ENCODE data around the gene SERPING1.
"Not testable (repeated sequence)": the region's sequence is repeated elsewhere in the genome, so short reads cannot be mapped to it uniquely, and the experiment has no call there.

SERPING1 gene

GRCh38 chr11:57638005-57638781, 40.7 kb downstream of the SERPING1 start:
- DNase-seq: no peak

- no peak for DNase-seq
These were observed 41.4 kb downstream of the SERPING1 start for GRCh38 chr11:57638811-57639320.

- DNase-seq: no peak
These were observed 42.0 kb downstream of the SERPING1 start for GRCh38 chr11:57639321-57640067.

GRCh38 chr11:57640068-57640800, 42.7 kb downstream of the SERPING1 start:
- DNase-seq: no peak

- DNase-seq: no peak
These were observed 43.7 kb downstream of the SERPING1 start for GRCh38 chr11:57641011-57641807.

- DNase-seq: no peak
These were observed 46.3 kb downstream of the SERPING1 start for GRCh38 chr11:57643802-57644201.

GRCh38 chr11:57644748-57645688, 47.5 kb downstream of the SERPING1 start:
- no peak for DNase-seq

GRCh38 chr11:57645689-57646085, 48.2 kb downstream of the SERPING1 start:
- DNase-seq: no peak

- no peak for DNase-seq
These were observed 48.8 kb downstream of the SERPING1 start for GRCh38 chr11:57646194-57646798.

GRCh38 chr11:57646799-57647303, 49.4 kb downstream of the SERPING1 start:
- DNase-seq: no peak

GRCh38 chr11:57647372-57647771, 49.9 kb downstream of the SERPING1 start:
- no peak for DNase-seq

GRCh38 chr11:57647960-57648800, 50.7 kb downstream of the SERPING1 start:
- no peak for DNase-seq

GRCh38 chr11:57648801-57649735, 51.6 kb downstream of the SERPING1 start:
- DNase-seq: peak; percentile 36

GRCh38 chr11:57649826-57650738, 52.6 kb downstream of the SERPING1 start, which contains the start of gene YPEL4:
Gene YPEL4, minus strand, starts transcription at chr11:57649912. Its CDS starts 2,805 bp downstream, at chr11:57647107.
- peak; percentile 32 for DNase-seq

- DNase-seq: no peak
These were observed 53.2 kb downstream of the SERPING1 start for GRCh38 chr11:57650739-57651090.

GRCh38 chr11:57651408-57651807, 53.9 kb downstream of the SERPING1 start:
- no peak for DNase-seq

GRCh38 chr11:57652230-57652629, 54.7 kb downstream of the SERPING1 start:
- DNase-seq: not testable (repeated sequence)

Measured in activated gamma-delta T cell (primary cell).